Tibial nerve (tissue), 4 donors: ENCODE results near the gene ZNF783. TPM values are rescaled to one million over a fixed set of nuclear protein-coding genes. Genes with fewer than 3 reads are reported as not detected.
"Not testable (repeated sequence)": the region's sequence is repeated elsewhere in the genome, so short reads cannot be mapped to it uniquely, and the experiment has no call there.

Source experiments
- DNase-seq, 2 donors: peaks; one replicate each; pipeline ENCODE4 v3.0.0-alpha.2; 2019; ENCODE audit warnings: low spot score in 2 of 2
- H3K27ac ChIP-seq, 4 donors: fragments of 200-600 bp; sonication (generic) in 3 of 4; one replicate each; pipeline ENCODE4 v1.5.1; 2017 to 2019; ENCODE audit warnings: mild to moderate bottlenecking in 1 of 4
- H3K27me3 ChIP-seq, 2 donors: fragments of 200-600 bp; sonication (generic) in 1 of 2; one replicate each; pipeline versions ENCODE4 v1.5.1 to v1.6.0; 2017 to 2019
- H3K36me3 ChIP-seq, 3 donors: fragments of 200-600 bp; sonication (generic); one replicate each; pipeline ENCODE4 v1.5.1; 2018 to 2019
- H3K4me1 ChIP-seq, 4 donors: fragments of 200-600 bp; sonication (generic) in 3 of 4; one replicate each; pipeline ENCODE4 v1.5.1; 2017 to 2019
- H3K4me3 ChIP-seq, 4 donors: fragments of 200-600 bp; sonication (generic) in 3 of 4; one replicate each; pipeline ENCODE4 v1.5.1; 2017 to 2019; ENCODE audit warnings: mild to moderate bottlenecking in 1 of 4, moderate library complexity in 1 of 4
- H3K9me3 ChIP-seq, 4 donors: fragments of 200-600 bp; sonication (generic) in 3 of 4; one replicate each; pipeline ENCODE4 v1.5.1; 2017 to 2019
- CTCF ChIP-seq, 5 experiments: fragments of 200-600 bp in 3 of 5; fragments of 450-650 bp in 2 of 5; sonication (generic) in 3 of 5; IDR thresholded peaks; one replicate each; pipeline ENCODE4 v1.5.1; 2016 to 2019; ENCODE audit warnings: antibody characterized with exemption in 5 of 5, mild to moderate bottlenecking in 3 of 5, moderate library complexity in 2 of 5
- EP300 ChIP-seq, 2 donors: sonication (generic); formaldehyde crosslinking; IDR thresholded peaks; one replicate each; pipeline ENCODE4 v1.6.1; 2017; ENCODE audit warnings: antibody characterized with exemption in 2 of 2, mild to moderate bottlenecking in 1 of 2
- POLR2A ChIP-seq, 2 donors: fragments of 450-650 bp; IDR thresholded peaks; one replicate each; pipeline ENCODE4 v1.6.1; 2017; ENCODE audit warnings: antibody characterized with exemption in 2 of 2, mild to moderate bottlenecking in 2 of 2, moderate library complexity in 2 of 2
- WGBS, 2 donors: methylation state at CpG; one replicate each; pipeline ENCODE4 v1.1.5; 2018; 5-methylcytosine and 5-hydroxymethylcytosine counted together
- total RNA-seq, 4 donors: library from RNA; depleted of rRNA; stranded (reverse); fragments of >200 nt; gene quantifications; one replicate each; pipeline ENCODE4 v1.1.0, GENCODE V29; 2016

ZNF783 gene
- total RNA-seq, 4 donors from 2014 or later, result 22.1 to 58.2 (median 31.2) TPM

DNA sequence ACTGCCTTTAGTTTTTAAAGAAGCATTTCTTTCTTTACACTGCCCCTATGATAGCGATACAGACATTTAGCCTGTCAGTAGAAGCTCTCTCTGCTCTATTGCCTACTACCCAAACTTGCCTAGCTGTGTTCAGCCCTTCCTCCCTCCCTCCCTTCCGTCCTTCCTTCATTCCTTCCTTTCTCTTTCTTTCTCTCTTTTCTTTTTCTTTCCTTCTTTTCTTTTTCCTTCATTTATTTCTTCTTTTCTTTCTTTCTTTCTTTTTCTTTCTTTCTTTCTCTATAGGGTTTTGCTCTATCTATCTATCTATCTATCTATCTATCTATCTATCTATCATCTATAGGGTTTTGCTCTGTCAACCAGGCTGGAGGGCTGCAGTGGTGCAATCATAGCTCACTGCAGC lies 29.6 kb upstream of the ZNF783 start:
- no peaks in the 10 kb centered on the region for H3K4me1 ChIP-seq
- 83 to 85% methylated on average over 2 of the region's 2 CpGs for WGBS, 2 donors
- TF ChIP-seq CTCF (IDR thresholded peaks at IDR 0.05), result no peak

GRCh38 chr7:149233655-149234204 lies 28.3 kb upstream of the ZNF783 start:
- H3K4me1 ChIP-seq, H3K36me3 ChIP-seq, H3K4me3 ChIP-seq, H3K9me3 ChIP-seq, H3K27me3 ChIP-seq, DNase-seq, H3K27ac ChIP-seq: not testable (repeated sequence)
- WGBS, 2 donors, result 72 to 80% methylated on average over 7 of the region's 7 CpGs

More for the DNA sequence above, 29.6 kb upstream of the ZNF783 start:
- no peak for DNase-seq
- no peaks in the 10 kb centered on the region for H3K27me3 ChIP-seq
- no peak overlapping the region for H3K27ac ChIP-seq
- H3K36me3 ChIP-seq, result no peaks in the 10 kb centered on the region
- H3K9me3 ChIP-seq, result no peaks in the 10 kb centered on the region
- no peak overlapping the region for H3K4me3 ChIP-seq

DNA sequence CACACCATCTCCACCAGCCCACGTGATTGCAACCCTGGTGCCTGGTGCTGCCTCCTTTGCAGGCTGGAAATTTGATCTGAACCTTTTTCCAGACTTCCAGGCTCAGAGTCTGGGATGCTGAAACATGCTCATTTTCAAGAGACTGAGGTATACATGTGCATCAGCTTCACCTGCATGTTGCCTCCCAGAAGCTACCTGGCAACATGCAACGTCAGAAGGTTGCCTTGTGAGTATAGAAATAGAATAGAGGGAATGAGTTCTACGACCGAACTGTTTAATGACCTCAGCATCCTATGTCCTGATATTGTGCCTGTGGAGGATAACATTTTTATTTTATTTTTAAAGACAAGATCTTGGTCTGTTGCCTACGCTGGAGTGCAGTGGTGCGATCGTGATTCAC lies 24.5 kb upstream of the ZNF783 start:
- no peaks in the 10 kb centered on the region for H3K9me3 ChIP-seq
- TF ChIP-seq POLR2A (IDR thresholded peaks at IDR 0.05), result no peak
- no peaks in the 10 kb centered on the region for H3K36me3 ChIP-seq
- no peak for DNase-seq
- H3K4me1 ChIP-seq, result peaks cover 5 to 30% (median 19%) of the 10 kb centered on the region in 4 donors
- 86 to 89% methylated on average over 7 of the region's 7 CpGs for WGBS, 2 donors
- no peak overlapping the region for H3K27ac ChIP-seq
- H3K27me3 ChIP-seq, result no peaks in the 10 kb centered on the region
- H3K4me3 ChIP-seq, result no peak overlapping the region

- no peak overlapping the region for H3K27ac ChIP-seq
- TF ChIP-seq POLR2A (IDR thresholded peaks at IDR 0.05) (no peak), EP300 (IDR thresholded peaks at IDR 0.05) (no peak), CTCF (IDR thresholded peaks at IDR 0.05) (no peak)
- no peaks in the 10 kb centered on the region for H3K27me3 ChIP-seq
- DNase-seq, result no peak
- H3K4me1 ChIP-seq, result peaks cover 5 to 30% (median 19%) of the 10 kb centered on the region in 4 donors
- WGBS, 2 donors, result 69 to 76% methylated on average over 3 of the region's 3 CpGs
- no peaks in the 10 kb centered on the region for H3K36me3 ChIP-seq
- H3K9me3 ChIP-seq, result peaks cover 0 to 5% (median 0%) of the 10 kb centered on the region in 4 donors
- H3K4me3 ChIP-seq, result no peak overlapping the region
These were observed 23.9 kb upstream of the ZNF783 start for GRCh38 chr7:149238051-149238450.

DNA sequence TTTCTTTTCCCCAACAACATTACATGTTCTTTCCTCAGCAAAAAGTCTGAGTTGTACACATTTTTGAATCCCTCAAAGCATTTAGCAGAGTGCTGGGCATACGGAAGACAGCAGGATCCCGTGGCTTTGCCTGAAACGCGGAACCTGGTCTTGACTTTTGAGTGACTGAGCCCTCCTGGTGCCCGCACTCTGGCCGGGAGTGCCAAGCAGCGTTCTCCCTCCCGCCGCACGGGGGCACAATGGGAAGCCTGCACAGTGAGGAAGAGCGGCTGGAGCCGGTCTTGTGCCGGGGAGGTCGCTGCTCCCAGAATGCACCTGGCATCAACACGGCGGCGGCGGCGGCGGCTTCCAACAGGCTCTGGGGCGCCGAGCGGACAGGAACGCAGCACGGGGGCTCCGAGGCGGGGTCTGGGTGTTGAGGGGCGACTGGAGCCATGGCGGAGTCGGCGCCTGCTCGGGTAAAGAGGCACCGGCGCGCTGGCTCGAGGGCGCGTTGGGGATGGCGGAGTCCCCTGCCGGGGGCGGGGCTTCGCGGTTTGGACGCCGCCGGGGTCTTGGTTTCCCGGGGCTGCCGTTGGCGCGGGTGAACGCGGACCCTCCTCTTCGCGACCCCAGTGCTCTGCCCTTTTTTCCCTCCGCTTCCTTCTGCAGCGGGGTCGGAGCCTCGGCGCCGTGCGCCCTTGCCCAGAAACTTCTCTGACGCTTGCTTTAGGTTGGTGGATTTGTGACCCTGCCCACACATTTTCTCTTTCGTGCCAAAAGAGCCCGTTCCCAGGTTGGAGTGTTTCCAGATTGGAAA lies 22.5 kb upstream of the ZNF783 start, which contains the start of gene ZNF212:
Gene ZNF212 (plus strand): TSS at position 307 of the 799 bp plus-strand sequence. CDS start 128 bp downstream, at position 435.
- peaks cover 0 to 6% (median 0%) of the 10 kb centered on the region in 4 donors for H3K9me3 ChIP-seq
- peak within 1 kb of the TSS; percentile 75 to 97 (median 89) for H3K4me3 ChIP-seq
- TF ChIP-seq CTCF (IDR thresholded peaks at IDR 0.05) (peak; percentile 80 to 96 (median 87)), EP300 (IDR thresholded peaks at IDR 0.05) (peak; percentile 64 to 89), POLR2A (IDR thresholded peaks at IDR 0.05) (peak in 1 of 2 donors; percentile 49)
- H3K4me1 ChIP-seq, result peaks cover 5 to 34% (median 19%) of the 10 kb centered on the region in 4 donors
- H3K27ac ChIP-seq, result peak within 1 kb of the TSS; percentile 43 to 82 (median 78)
- H3K27me3 ChIP-seq, result no peaks in the 10 kb centered on the region
- peak; percentile 79 to 86 for DNase-seq
- whole genome bisulfite sequencing, 2 donors, result 1% methylated on average over 53 to 64 of the region's 64 CpGs
- H3K36me3 ChIP-seq, result no peaks in the 10 kb centered on the region

- WGBS, 2 donors, result 75 to 77% methylated on average over 5 of the region's 5 CpGs
- H3K27me3 ChIP-seq, result no peaks in the 10 kb centered on the region
- H3K36me3 ChIP-seq, result no peaks in the 10 kb centered on the region
- peaks cover 0 to 6% (median 0%) of the 10 kb centered on the region in 4 donors for H3K9me3 ChIP-seq
- peak overlapping the region; percentile 75 to 97 (median 89) for H3K4me3 ChIP-seq
- H3K4me1 ChIP-seq, result peaks cover 5 to 36% (median 19%) of the 10 kb centered on the region in 4 donors
- H3K27ac ChIP-seq, result no peak overlapping the region
- no peak for DNase-seq
- TF ChIP-seq POLR2A (IDR thresholded peaks at IDR 0.05) (no peak), EP300 (IDR thresholded peaks at IDR 0.05) (no peak)
These were observed 21.4 kb upstream of the ZNF783 start for GRCh38 chr7:149240637-149241036.
